NCI-H128 (cell line): Measurements from ENCODE around the gene B4GALT1.
"Not testable (repeated sequence)": the region's sequence is repeated elsewhere in the genome, so short reads cannot be mapped to it uniquely, and the experiment has no call there.

ENCODE experiments used
- DNase-seq: peaks from one replicate; lab custom pipeline; 2025; ENCODE audit not compliant: unreplicated experiment; lab: John Stamatoyannopoulos, UW

The B4GALT1 gene

GRCh38 chr9:33163433-33164137 lies 3.6 kb downstream of the B4GALT1 start:
- DNase-seq, result no peak

DNA sequence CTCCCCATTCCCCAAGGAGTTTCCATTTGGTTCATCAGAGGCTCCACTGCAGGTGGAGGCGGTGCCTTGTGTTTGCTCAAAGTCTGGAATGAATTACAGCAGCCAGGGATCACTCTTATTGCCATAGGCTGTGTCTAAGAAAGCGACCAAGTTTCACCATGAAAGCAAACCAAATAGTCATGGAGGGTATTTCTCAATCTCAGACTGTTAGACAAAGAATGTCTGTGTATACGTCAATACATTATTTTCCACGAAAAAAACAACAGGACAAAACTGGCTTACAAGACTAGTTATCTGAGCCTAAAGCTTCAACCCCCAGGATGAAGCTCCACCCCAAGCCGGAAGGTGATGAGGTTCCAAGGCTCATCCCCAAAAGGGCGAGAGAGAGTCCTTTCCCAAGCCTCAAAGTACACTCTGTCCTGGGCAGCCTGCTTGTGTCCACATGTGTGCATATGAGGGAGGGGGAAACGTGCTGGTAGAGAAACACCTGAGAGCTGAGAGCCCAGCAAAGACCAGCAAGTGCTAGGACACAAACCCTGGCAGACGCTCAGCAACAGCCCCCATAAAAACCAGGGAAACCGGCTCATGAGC lies 4.3 kb downstream of the B4GALT1 start:
- DNase-seq, result no peak

DNA sequence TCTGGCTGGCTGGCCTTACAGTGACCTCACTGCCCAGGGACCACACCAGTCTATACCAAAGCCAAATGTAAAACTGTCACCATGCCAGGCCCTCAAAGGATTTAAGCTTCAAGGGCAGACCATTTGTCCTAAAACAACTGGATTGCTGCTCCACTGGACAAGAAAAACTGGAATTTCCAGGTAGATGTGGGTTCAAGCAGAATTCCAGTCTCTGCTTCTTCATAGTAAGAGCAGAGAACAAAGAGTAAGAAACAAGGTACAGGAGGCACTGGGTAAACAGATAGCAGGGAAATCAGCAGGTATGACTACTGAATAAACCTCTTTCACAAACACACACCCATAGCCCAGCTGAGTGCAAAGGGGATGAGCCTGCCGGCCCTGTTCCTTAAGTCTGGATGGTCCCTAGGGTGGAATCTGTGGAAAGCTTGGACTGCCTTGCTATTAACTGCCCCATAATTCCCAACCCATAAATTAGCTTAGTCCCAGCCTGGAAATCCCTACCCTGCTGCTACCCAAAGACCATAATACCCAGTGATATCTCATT lies 5.5 kb downstream of the B4GALT1 start:
- no peak for DNase-seq

GRCh38 chr9:33161011-33161588 lies 6.0 kb downstream of the B4GALT1 start:
- no peak for DNase-seq

DNA sequence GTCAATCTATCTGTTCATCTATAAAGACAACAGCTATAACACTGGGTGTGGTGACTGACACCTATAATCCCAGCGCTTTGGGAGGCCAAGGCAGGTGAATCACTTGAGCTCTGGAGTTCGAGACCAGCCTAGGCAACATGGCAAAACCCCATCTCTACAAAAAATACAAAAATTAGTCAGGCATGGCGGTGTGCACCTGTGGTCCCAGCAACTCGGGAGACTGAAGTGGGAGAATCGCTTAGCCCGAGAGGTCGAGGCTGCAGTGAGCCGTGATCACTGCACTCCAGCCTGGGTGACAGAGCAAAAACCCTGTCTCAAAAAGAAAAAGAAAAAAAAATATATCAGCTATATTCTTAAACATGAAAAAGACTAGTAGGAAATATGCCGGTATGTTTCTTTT lies 6.7 kb downstream of the B4GALT1 start:
- DNase-seq, result not testable (repeated sequence)

- DNase-seq, result no peak
These were observed 7.4 kb downstream of the B4GALT1 start for GRCh38 chr9:33159777-33160127.

DNA sequence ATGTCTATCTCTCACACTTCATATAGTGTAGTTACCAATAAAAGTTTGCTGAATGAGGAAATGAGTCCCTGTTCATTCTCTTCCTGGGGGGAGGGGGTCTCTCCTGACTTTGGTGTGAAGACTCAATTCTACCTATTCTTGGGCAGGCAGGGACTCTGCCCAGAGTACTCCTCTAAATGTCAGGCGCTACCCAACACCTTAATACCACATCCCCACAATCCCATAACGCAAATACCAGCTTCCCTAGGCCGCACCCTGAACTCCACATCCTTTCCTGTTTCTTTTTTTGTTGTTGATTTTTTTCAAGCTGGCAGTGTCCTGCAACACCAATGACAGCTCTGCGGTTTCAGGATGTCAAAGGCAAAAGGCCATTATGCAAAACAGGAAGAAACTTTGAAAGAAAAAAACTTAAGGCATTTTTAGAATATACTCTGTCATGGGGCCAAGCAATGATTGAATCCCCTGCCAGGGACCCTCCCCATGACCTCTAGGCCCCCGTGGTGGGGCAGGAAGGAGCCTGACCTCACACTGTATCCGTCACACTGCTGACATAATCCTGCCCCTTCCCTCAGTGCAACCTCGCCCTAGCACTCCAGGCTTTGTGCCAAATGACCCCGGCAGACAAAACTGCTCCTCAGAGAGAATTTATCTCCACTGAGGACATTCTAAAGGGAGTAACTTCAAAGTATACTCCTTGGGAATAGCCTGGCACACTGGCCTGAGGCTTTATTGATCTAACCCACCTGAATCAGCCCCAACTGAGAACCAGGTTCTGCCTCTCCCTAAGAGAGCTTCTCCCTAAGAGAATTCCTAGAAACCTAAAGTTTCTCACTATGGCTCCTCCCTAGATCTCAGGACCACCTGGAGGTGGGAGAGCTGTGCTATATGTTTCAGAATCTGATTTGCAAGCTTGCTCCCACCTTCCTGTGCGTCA lies 8.0 kb downstream of the B4GALT1 start:
- no peak for DNase-seq

DNA sequence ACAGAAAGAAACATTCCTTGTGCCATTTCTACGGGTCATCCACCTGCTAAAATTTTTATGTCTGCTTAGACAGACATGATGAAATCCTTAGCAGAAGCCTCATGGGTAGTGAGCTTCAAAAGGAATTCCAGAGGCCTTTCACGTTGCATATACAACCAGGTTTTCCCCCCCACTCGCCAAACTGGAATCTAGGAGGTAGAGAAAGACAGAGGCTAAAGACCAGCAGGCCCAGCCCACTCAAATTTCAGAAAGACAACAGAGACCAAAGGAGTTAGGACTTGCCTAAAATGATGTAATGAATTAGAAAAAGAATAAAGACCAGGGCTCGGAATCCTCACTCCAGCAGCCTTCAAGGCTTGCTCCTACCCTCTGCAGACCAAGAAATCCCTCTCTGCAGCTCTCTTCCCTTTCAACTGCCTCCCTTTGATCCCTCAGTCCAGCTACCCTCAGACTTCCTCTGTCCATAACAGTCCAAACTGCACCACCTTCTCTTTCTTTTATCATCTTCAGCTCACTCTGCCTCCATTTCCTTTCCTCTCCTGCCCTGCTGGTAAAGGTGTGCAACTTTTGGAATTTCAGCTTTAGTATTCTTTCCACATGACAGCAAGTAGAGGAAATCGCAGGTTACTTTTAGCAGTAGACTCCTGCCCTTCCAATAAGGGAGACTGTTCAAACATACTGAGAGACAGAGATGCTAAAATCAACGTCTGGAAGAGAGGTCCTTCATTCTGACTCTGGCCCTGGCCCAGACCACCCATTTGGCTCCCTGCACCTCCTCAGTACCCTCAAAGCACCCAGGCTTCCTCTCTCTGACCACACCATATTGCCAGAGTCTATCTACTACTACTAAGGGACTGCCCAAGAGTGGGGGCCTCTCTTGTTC lies 8.9 kb downstream of the B4GALT1 start:
- no peak for DNase-seq

GRCh38 chr9:33155393-33155792 lies 11.7 kb downstream of the B4GALT1 start:
- no peak for DNase-seq

DNA sequence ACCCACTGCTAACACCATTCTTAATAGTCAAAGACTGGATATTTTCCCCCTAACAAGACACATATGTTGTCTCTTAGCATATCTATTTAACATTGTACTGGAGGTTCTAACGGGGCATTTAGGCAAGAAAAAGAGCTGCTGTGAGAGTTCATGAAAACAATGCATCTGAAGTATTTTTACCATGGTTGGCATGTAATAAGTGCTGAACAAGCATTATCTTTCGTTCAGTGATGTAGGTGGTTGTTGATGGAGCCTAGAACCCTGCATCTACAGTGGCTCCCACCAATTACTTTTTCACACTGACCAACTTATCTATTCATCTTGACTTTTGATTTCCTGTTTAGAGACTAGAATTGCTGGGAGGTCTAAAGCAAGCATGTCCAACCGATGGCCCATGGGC lies 12.8 kb downstream of the B4GALT1 start:
- DNase-seq, result no peak

DNA sequence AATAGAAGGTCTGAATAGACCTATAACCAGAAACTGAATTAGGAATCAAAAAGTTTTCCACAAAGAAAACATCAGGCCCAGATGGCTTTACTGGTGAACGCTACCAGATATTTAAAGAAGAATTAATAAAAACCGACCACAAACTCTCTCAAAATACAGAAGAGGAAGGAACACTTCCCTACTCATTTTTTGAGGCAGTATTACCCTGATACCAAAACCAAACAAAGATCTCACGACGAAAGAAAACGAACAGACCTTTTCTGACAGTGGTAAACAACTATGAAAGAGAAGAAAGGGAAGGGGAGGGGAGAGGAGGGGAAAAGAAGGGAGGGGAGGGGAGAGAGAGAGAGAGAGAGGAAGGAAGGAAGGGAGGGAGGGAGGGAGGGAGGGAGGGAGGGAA lies 13.5 kb downstream of the B4GALT1 start:
- no peak for DNase-seq

DNA sequence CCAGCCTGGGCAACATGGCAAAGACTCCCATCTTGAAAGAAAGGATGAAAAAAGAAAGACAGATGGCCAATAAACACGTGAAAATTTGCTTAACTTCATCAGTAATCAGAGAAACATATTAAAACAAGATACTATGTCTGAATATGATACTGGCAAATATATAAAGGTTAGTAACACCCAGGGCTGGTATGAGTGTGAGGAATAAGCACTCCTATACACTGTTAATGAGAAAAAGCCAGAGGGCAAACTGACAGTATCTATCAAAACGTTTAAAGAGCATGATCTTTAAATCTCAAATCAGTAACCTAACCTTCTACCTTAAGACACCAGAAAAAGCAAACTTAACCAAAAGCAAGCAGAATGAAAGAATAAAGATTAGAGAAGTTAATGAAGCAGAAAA lies 14.1 kb downstream of the B4GALT1 start:
- DNase-seq, result no peak

GRCh38 chr9:33151601-33152000 lies 15.5 kb downstream of the B4GALT1 start:
- no peak for DNase-seq

GRCh38 chr9:33151007-33151557 lies 16.1 kb downstream of the B4GALT1 start:
- no peak for DNase-seq

DNA sequence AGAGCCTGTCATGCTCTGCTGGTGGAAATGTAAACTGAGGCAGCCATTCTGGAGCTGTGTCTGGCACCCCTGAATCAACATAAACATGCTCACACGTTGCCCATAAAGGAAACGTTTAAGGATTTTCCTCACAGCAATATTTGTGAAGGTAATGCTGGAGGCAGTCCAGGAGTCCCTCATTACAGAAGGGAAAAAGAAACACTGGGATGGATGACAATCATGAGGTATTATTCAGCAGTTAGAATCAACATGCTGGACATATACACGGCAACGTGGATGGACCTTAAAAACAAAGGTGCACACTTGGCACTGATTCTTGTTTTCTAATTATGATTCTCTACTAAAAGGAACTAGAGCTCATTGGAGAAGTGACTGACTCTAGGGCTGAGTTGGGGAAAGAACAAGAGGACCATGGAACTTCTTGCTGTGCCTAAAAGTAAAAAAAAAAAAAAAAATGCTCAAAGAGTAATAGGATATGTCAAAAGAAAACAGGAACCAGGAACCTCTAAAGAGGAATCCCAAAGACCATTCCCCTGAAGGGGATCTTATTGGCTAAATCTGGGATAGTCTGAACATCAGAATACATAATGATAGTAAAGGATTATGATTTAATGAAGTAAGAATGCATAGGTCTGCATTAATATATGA lies 18.6 kb downstream of the B4GALT1 start:
- no peak for DNase-seq

DNA sequence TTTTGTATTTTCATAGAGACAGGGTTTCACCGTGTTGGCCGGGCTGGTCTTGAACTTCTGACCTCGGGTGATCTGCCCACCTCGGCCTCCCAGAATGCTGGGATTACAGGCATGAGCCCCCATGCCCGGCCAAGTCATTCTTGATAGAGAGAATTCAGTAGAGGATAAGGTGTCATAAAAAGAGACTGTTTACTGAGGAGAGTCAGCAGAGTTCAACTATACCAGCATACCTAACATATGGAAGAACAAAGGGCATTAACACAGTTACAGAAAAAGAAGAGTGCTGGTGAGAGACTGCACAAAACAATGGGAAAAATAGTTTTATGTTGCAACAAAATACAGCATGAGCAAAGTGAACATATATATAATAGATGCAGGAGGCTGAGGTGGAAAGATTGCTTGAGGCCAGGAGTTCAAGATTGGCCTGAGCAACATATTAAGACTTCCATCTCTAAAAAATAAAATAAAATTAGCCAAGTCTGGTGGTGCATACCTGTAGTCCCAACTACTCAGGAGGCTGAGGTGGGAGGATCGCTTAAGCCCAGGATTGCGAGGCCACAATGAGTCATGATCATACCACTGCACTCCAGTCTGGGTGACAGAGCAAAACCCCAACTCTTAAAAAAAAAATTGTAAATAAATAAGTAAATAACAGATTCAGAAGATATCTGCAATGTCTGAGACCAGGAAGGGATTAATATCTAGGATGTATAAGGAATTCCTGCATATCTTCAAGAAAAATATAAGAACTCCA lies 19.5 kb downstream of the B4GALT1 start:
- DNase-seq, result no peak

GRCh38 chr9:33146298-33146697 lies 20.8 kb downstream of the B4GALT1 start:
- no peak for DNase-seq

DNA sequence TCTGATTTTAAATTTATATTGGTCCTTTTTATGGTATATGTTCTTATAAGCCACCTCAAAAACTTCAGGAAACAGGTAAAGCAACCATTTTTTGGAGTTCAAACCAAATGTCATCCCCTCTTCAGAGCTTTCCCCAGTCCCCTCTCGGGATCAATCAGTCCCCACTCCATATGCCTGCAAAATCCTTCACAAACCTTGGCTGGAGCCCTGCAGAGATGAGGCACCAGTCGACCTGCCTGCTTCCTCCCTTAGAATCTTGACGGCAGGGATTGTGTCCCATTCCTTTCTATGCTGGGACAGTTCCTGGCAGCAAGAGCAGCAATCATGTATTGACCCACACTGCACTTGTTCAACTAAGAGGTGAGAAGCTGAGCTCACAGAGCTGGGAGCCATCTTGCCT lies 22.6 kb downstream of the B4GALT1 start:
- DNase-seq, result no peak

- DNase-seq, result no peak
These were observed 23.9 kb downstream of the B4GALT1 start for GRCh38 chr9:33143241-33143661.
